Lower lobe of right lung (tissue), 2 donors: ENCODE data around the gene MARCHF3. TPM values are rescaled to one million over a fixed set of nuclear protein-coding genes. Genes with fewer than 3 reads are reported as not detected.

Experiments
- ATAC-seq, 2 donors: fragments of 200-7000 bp; cut with Tn5 transposase; one replicate each; pipeline ENCODE4 v1.9.1; 2020 to 2022; ENCODE audit warnings: mild to moderate bottlenecking in 2 of 2, moderate library complexity in 2 of 2
- DNase-seq: peaks from one replicate; pipeline ENCODE4 v3.0.0-alpha.2; 2020
- H3K27ac ChIP-seq: fragments of 200-600 bp; one replicate; pipeline ENCODE4 v1.8.0; 2022
- H3K27me3 ChIP-seq: fragments of 200-600 bp; one replicate; pipeline ENCODE4 v1.8.0; 2022; ENCODE audit warnings: low read depth
- H3K36me3 ChIP-seq: fragments of 200-600 bp; one replicate; pipeline ENCODE4 v1.8.0; 2022; ENCODE audit warnings: mild to moderate bottlenecking
- H3K4me1 ChIP-seq: fragments of 200-600 bp; one replicate; pipeline ENCODE4 v1.8.0; 2022
- H3K4me3 ChIP-seq: fragments of 200-600 bp; one replicate; pipeline ENCODE4 v1.8.0; 2022; ENCODE audit warnings: mild to moderate bottlenecking
- H3K9me3 ChIP-seq: fragments of 200-600 bp; one replicate; pipeline ENCODE4 v1.8.0; 2022
- intact Hi-C: fragments of 100-400 bp; cut with DNase I; formaldehyde crosslinking; loops from one replicate; pipeline ENCODE4 v1.11.0; 2022
- total RNA-seq: library from RNA; stranded (reverse); fragmentation: NEBNext Ultra II Directional; extraction: Animal tissue kit (Norgen Biotek cat#: 25700); gene quantifications from one replicate; pipeline ENCODE4 v1.2.1, GENCODE V29; 2021
- TF ChIP-seq, protein P1 (sequence below): fragments of 200-600 bp; IDR thresholded peaks from one replicate; pipeline ENCODE4 v1.8.0; 2022; ENCODE audit warnings: antibody characterized with exemption, mild to moderate bottlenecking
- donor health status: DM: no; HTN: yes; CAD: no; lungs with severe emphysema.

The MARCHF3 gene
- total RNA-seq, 1 donor from 2014 or later: 14.3 TPM

DNA sequence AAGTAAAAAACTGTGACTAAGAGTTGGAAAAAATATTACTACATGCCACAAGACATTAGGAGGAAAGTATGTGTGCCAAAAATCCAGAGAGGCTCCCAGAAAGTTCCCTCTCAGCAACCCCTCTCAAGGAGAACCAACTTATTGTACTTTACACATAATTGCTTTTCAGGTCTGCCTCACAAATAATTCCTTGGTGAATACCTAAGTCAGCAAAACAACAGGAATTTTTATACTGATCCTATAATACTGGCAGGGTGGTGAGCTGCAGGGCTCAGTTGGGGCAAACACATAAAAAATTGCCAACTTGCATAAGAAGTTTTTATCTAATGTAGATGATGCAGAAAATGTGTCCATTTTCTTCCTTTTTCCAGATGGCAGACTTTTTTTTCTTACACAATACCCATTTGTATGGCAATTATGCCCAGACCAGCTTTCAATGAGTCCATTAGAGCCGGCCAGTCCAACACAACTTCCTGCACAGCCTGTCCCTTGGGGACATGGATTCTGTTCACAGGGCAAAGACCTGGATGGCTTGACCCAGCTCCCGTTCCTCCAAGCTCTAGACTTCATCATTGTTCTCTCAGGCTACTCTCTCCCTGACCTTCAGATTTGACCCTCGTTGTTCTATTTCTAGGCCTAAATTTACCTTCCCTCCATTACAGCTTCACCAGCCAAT, 31.3 kb downstream of the MARCHF3 start:
- ATAC-seq: no peak
- Histone ChIP-seq H3K36me3 (no peaks in the 10 kb centered on the region), H3K27me3 (no peaks in the 10 kb centered on the region), H3K27ac (no peak overlapping the region), H3K4me3 (no peak overlapping the region), H3K4me1 (no peaks in the 10 kb centered on the region), H3K9me3 (no peaks in the 10 kb centered on the region)
- DNase-seq: no peak
- TF ChIP-seq, protein P1, sequence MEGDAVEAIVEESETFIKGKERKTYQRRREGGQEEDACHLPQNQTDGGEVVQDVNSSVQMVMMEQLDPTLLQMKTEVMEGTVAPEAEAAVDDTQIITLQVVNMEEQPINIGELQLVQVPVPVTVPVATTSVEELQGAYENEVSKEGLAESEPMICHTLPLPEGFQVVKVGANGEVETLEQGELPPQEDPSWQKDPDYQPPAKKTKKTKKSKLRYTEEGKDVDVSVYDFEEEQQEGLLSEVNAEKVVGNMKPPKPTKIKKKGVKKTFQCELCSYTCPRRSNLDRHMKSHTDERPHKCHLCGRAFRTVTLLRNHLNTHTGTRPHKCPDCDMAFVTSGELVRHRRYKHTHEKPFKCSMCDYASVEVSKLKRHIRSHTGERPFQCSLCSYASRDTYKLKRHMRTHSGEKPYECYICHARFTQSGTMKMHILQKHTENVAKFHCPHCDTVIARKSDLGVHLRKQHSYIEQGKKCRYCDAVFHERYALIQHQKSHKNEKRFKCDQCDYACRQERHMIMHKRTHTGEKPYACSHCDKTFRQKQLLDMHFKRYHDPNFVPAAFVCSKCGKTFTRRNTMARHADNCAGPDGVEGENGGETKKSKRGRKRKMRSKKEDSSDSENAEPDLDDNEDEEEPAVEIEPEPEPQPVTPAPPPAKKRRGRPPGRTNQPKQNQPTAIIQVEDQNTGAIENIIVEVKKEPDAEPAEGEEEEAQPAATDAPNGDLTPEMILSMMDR: no peak
- intact Hi-C loops: no loop called here

DNA sequence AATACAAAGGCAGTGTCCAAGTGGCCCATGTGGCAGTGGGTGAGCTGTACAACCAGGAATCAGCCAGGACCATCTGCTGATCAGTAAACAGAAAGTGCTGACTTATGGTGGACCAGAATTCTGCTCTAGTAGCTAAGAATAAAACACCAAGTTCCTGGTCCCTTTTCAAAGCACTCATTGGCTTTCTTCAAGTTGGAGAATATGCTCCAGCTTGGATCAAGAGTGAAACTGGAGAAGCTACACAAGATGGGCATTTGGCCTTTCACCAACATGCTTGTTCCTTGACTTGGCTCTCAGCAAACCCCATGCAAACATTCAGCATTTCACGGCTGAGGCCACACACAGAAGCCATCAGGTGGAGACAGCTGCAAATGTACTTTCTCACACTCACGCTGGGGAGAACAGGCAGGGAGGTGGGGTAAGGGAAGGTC, 32.1 kb downstream of the MARCHF3 start:
- Histone ChIP-seq H3K27ac (no peak overlapping the region), H3K4me3 (no peak overlapping the region), H3K36me3 (no peaks in the 10 kb centered on the region), H3K27me3 (no peaks in the 10 kb centered on the region), H3K4me1 (no peaks in the 10 kb centered on the region), H3K9me3 (no peaks in the 10 kb centered on the region)
- intact Hi-C loops: no loop called here
- TF ChIP-seq, protein P1: no peak
- no peak for ATAC-seq
- no peak for DNase-seq

DNA sequence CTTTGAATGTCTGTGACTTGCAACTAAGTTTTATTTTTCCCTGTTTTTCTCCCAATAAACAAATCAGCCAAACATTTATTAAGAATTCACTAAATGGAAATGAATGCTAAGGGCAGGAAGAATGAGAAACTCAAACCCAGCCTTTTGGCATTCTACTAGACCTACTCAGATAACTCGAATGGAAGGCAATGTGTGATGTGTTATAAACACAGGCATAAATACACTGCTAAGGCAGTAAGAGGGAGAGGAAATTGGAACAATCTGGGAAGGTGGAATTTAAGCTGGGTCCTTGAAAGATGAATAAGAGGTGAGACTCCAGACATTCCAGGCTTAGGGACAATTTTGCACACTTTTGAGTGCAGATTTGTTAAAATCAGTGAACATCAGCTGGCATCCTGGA, 34.7 kb downstream of the MARCHF3 start:
- no peaks in the 10 kb centered on the region for H3K36me3 ChIP-seq
- H3K27ac ChIP-seq: no peak overlapping the region
- ATAC-seq (no peak), DNase-seq (no peak)
- no peaks in the 10 kb centered on the region for H3K4me1 ChIP-seq
- no peaks in the 10 kb centered on the region for H3K27me3 ChIP-seq
- intact Hi-C loops: no loop called here
- H3K9me3 ChIP-seq: no peaks in the 10 kb centered on the region
- TF ChIP-seq, protein P1: no peak
- no peak overlapping the region for H3K4me3 ChIP-seq

DNA sequence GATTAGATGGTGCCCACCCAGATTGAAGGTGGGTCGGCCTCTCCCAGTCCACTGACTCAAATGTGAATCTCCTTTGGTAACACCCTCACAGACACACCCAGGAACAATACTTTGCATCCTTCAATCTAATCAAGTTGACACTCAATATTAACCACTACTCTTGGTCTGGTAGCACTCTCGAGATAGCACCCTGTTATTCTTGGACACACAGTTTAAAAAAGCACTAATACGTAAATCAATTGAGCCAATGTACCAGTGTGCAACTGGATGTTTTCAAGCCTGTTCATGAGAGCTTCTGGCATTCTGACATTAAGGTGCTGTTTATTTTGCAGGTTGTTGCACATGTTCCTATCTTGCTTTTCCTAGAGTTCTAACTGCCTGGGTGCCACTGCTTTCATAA, 35.3 kb downstream of the MARCHF3 start:
- no peaks in the 10 kb centered on the region for H3K36me3 ChIP-seq
- H3K9me3 ChIP-seq: no peaks in the 10 kb centered on the region
- intact Hi-C loops: no loop called here
- no peaks in the 10 kb centered on the region for H3K4me1 ChIP-seq
- H3K27ac ChIP-seq: no peak overlapping the region
- ATAC-seq (no peak), DNase-seq (no peak)
- TF ChIP-seq, protein P1: no peak
- H3K27me3 ChIP-seq: no peaks in the 10 kb centered on the region
- H3K4me3 ChIP-seq: no peak overlapping the region

DNA sequence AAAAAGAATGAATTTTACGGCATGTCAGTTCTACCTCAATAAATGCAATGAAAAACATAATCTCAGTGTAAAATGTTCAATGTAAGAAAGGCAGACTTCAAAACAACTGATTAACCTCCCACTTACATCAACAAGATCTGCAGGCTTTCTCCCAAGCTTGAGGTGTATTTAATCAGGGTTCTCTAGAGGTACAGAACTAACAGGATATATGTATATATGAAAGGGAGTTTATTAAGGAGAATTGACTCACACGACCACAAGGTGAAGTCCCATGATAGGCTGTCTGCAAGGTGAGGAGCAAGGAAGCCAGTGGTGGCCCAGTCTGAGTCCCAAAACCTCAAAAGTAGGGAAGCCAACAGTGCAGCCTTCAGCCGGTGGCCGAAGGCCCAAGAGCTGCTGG, 35.9 kb downstream of the MARCHF3 start:
- Histone ChIP-seq H3K36me3 (no peaks in the 10 kb centered on the region), H3K4me3 (no peak overlapping the region), H3K9me3 (no peaks in the 10 kb centered on the region), H3K27me3 (no peaks in the 10 kb centered on the region), H3K4me1 (no peaks in the 10 kb centered on the region), H3K27ac (no peak overlapping the region)
- DNase-seq: no peak
- TF ChIP-seq, protein P1: no peak
- intact Hi-C loops: no loop called here
- ATAC-seq: no peak
